ENCODE data around the gene THSD7A. TPM values are rescaled to one million over a fixed set of nuclear protein-coding genes. Genes with fewer than 3 reads are reported as not detected.

Gene THSD7A
- total and polyA plus RNA-seq, 2 of the 4 experiments (the other 2 are of a cell fraction): 0.02 to 0.18 TPM

- H3K27me3 ChIP-seq (ENCODE audit: control insufficient read depth, insufficient read depth, low read length): no peaks in the 10 kb centered on the region
- no peak overlapping the region for H2BK20ac ChIP-seq (ENCODE audit: low read depth, low read length)
- H3K56ac ChIP-seq (ENCODE audit: extremely low read depth, insufficient read depth, low read length): no peak overlapping the region
- no peak overlapping the region for H2BK120ac ChIP-seq (ENCODE audit: low read depth, low read length)
- H3K9ac ChIP-seq (ENCODE audit: low read depth, low read length): no peak overlapping the region
- dilution Hi-C loops (cut with HindIII; ENCODE audit: low sequenced_read_pairs, unreplicated experiment) (no loop called here), intact Hi-C loops (cut with micrococcal nuclease) (no loop called here), in situ Hi-C loops (cut with MboI; ENCODE audit: low sequenced_read_pairs) (no loop called here)
- H2BK5ac ChIP-seq (ENCODE audit: low read depth, low read length, poor library complexity, severe bottlenecking): no peak overlapping the region
- ChIA-PET CTCF (no interaction called here), POLR2A (ENCODE audit: unreplicated experiment) (no interaction called here)
- no peak overlapping the region for H4K5ac ChIP-seq (ENCODE audit: low read depth, low read length)
- H3K18ac ChIP-seq (ENCODE audit: low read depth, low read length): no peak overlapping the region
- no peak overlapping the region for H3K23ac ChIP-seq (ENCODE audit: low read depth, low read length)
- no peak for TF ChIP-seq MXI1 (IDR thresholded peaks at IDR 0.05; ENCODE audit: borderline replicate concordance, low read depth, low read length)
- TF ChIP-seq BHLHE40 (IDR thresholded peaks at IDR 0.05; ENCODE audit: low read depth, low read length): no peak
- TF ChIP-seq NFE2L2 (IDR thresholded peaks at IDR 0.05; ENCODE audit: low read depth, low read length): no peak
- no peak for TF ChIP-seq FOS (IDR thresholded peaks at IDR 0.05; ENCODE audit: low read depth, low read length)
- TF ChIP-seq MAFK (IDR thresholded peaks at IDR 0.05; ENCODE audit: low read depth, low read length): no peak
- TF ChIP-seq USF2 (IDR thresholded peaks at IDR 0.05; ENCODE audit: low read depth, low read length): no peak
- no peak for TF ChIP-seq CEBPB (IDR thresholded peaks at IDR 0.05; ENCODE audit: low read depth, low read length)
- TF ChIP-seq CHD1 (IDR thresholded peaks at IDR 0.05; ENCODE audit: low read depth, low read length): no peak
- no peak for TF ChIP-seq POLR2A (IDR thresholded peaks at IDR 0.05; ENCODE audit: low read depth, low read length)
- no peak for TF ChIP-seq RAD21 (IDR thresholded peaks at IDR 0.05; ENCODE audit: low read length)
- TF ChIP-seq SMC3 (IDR thresholded peaks at IDR 0.05; ENCODE audit: low read depth, low read length): no peak
- no peak for TF ChIP-seq RFX5 (IDR thresholded peaks at IDR 0.05; ENCODE audit: low read depth, low read length)
- no peak for TF ChIP-seq MAZ (IDR thresholded peaks at IDR 0.05; ENCODE audit: borderline replicate concordance, low read depth, low read length)
- no peaks in the 10 kb centered on the region for H3K79me1 ChIP-seq (ENCODE audit: low read depth in 1 of 2, low read length in 2 of 2)
- ATAC-seq (ENCODE audit: low read depth) (no peak), DNase-seq (no peak)
- H3K4me3 ChIP-seq (ENCODE audit: insufficient read depth, low read depth, low read length): no peak overlapping the region
- no peak overlapping the region for H3K14ac ChIP-seq (replicated peaks; ENCODE audit: low read depth, low read length)
- H3K27ac ChIP-seq (ENCODE audit: insufficient read depth, low read length): no peak overlapping the region
- no peak overlapping the region for H3K4me2 ChIP-seq (ENCODE audit: low read depth, low read length)
- BruUV-seq (replicated peaks): no TSS peak
- no peak overlapping the region for H4K91ac ChIP-seq (ENCODE audit: insufficient read depth, low read depth, low read length)
- H4K8ac ChIP-seq (ENCODE audit: low read depth in 2 of 2, low read length in 2 of 2): no peak overlapping the region
- H2AFZ ChIP-seq (replicated peaks; ENCODE audit: low read length, poor library complexity): no peak overlapping the region
- no peak overlapping the region for H2BK15ac ChIP-seq (ENCODE audit: low read depth, low read length)
- H4K20me1 ChIP-seq (ENCODE audit: insufficient read depth, low read length): no peaks in the 10 kb centered on the region
- H3K9me3 ChIP-seq (ENCODE audit: control insufficient read depth, insufficient read depth, low read length): peaks cover 14% of the 10 kb centered on the region
- no peaks in the 10 kb centered on the region for H3K9me1 ChIP-seq (ENCODE audit: insufficient read depth, low read length)
- H2AK5ac ChIP-seq (ENCODE audit: low read depth, low read length): no peak overlapping the region
- no peak overlapping the region for H3K4ac ChIP-seq (ENCODE audit: low read depth, low read length)
- H2AK9ac ChIP-seq (replicated peaks; ENCODE audit: low read depth, low read length, poor library complexity): no peak overlapping the region
- no peaks in the 10 kb centered on the region for H3K4me1 ChIP-seq (ENCODE audit: control insufficient read depth, insufficient read depth, low read length)
- H3K36me3 ChIP-seq (ENCODE audit: control insufficient read depth, insufficient read depth, low read length): no peaks in the 10 kb centered on the region
- no CpG with 5 or more reads among the region's 5 CpGs for WGBS, 2 experiments (ENCODE audit: extremely low coverage in 2 of 2, insufficient read length in 1 of 2)
These were observed 156.8 kb downstream of the THSD7A start for GRCh38 chr7:11675163-11675562.

All from IMR-90 (cell line).